HepG2 (cell line): Measurements from ENCODE around the gene TMEM11. TPM values are rescaled to one million over a fixed set of nuclear protein-coding genes. Genes with fewer than 3 reads are reported as not detected.
A peak's percentile ranks its signal among the peaks of the same experiment; 100 is the strongest.

ENCODE experiments used
- ARID4A ChIP-seq: sonication (generic); formaldehyde crosslinking; IDR thresholded peaks from 2 replicates; pipeline ENCODE4 v1.5.0; 2020; ENCODE audit warnings: mild to moderate bottlenecking, missing genetic modification reagents, borderline replicate concordance
- HMGXB4 ChIP-seq, 2 experiments: sonication (generic) in 1 of 2; formaldehyde crosslinking in 1 of 2; IDR thresholded peaks; 2 replicates each; pipeline versions ENCODE4 v1.4.0 to v1.6.1; 2018 to 2020; ENCODE audit warnings: missing genetic modification reagents in 2 of 2, borderline replicate concordance in 1 of 2, low read depth in 1 of 2, mild to moderate bottlenecking in 1 of 2, missing biosample characterization in 1 of 2
- KAT8 ChIP-seq: IDR thresholded peaks from 2 replicates; pipeline ENCODE4 v1.6.1; 2016; ENCODE audit warnings: missing genetic modification reagents, missing compliant biosample characterization
- MXD4 ChIP-seq: IDR thresholded peaks from 2 replicates; pipeline ENCODE4 v1.6.1; 2016; ENCODE audit warnings: mild to moderate bottlenecking, missing biosample characterization, missing genetic modification reagents
- NR2F6 ChIP-seq, 2 experiments: IDR thresholded peaks; 2 replicates each; pipeline ENCODE4 v1.6.1; 2016; ENCODE audit warnings: antibody characterized with exemption in 1 of 2, mild to moderate bottlenecking in 1 of 2
- PAXIP1 ChIP-seq: sonication (generic); formaldehyde crosslinking; conservative IDR thresholded peaks from 2 replicates; pipeline ENCODE4 v1.4.0; 2020; ENCODE audit warnings: mild to moderate bottlenecking, missing genetic modification reagents, moderate library complexity
- POLR2AphosphoS2 ChIP-seq: IDR thresholded peaks from 2 replicates; pipeline ENCODE4 v1.6.1; 2011; ENCODE audit warnings: low read depth, low read length, improper control_type of control experiment
- RERE ChIP-seq: IDR thresholded peaks from 2 replicates; pipeline ENCODE4 v1.6.1; 2016; ENCODE audit warnings: low read depth, missing genetic modification reagents, missing compliant biosample characterization
- ZNF180 ChIP-seq: sonication (generic); formaldehyde crosslinking; IDR thresholded peaks from 2 replicates; pipeline ENCODE4 v1.4.0; 2020; ENCODE audit warnings: low read depth, missing genetic modification reagents, borderline replicate concordance
- ZNF460 ChIP-seq: sonication (generic); formaldehyde crosslinking; IDR thresholded peaks from 2 replicates; pipeline ENCODE4 v1.5.1; 2020; ENCODE audit warnings: missing genetic modification reagents, mild to moderate bottlenecking, borderline replicate concordance
- ZNF605 ChIP-seq: sonication (generic); formaldehyde crosslinking; IDR thresholded peaks from 2 replicates; pipeline ENCODE4 v1.8.0; 2022; ENCODE audit warnings: mild to moderate bottlenecking, missing genetic modification reagents
- polyA plus RNA-seq, 8 experiments: library from polyadenylated mRNA; depleted of rRNA in 3 of 8; stranded (reverse) in 7 of 8; unstranded in 1 of 8; fragments of >200 nt; fragmentation: Illumina TruSeq in 4 of 8; extraction: Trizol in 4 of 8; gene quantifications; 2 replicates each; pipeline versions ENCODE4 v1.2.1 to v1.2.3, GENCODE V29; 2011 to 2016; ENCODE audit warnings: low read depth in 4 of 8, missing spikeins in 1 of 8, mixed read lengths in 1 of 8; ENCODE audit not compliant: insufficient read depth in 1 of 8
- total RNA-seq, 5 experiments: library from RNA; depleted of rRNA; stranded (reverse); fragments of >200 nt; fragmentation: Illumina TruSeq; extraction: Trizol; gene quantifications; 2 replicates each; pipeline ENCODE4 v1.2.3, GENCODE V29; 2016; ENCODE audit warnings: low read depth in 1 of 5

The TMEM11 gene
- total and polyA plus RNA-seq, 2 of the 13 experiments (the other 11 are each of a cell fraction or from before 2014, with no cell fraction given) = 18.7 to 35.0 TPM

GRCh38 chr17:21214015-21214776, at the start of gene TMEM11 (continued):
- TF ChIP-seq RERE (CRISPR knock-in tag) = no peak
- peak; percentile 20; the same call in 1 of the 2 replicates for TF ChIP-seq ZNF180 (CRISPR knock-in tag)
- TF ChIP-seq ZNF605 (CRISPR knock-in tag) = peak; percentile 81
- no peak for TF ChIP-seq PAXIP1 (CRISPR knock-in tag)
- TF ChIP-seq ARID4A (CRISPR knock-in tag) = peak; percentile 85
- TF ChIP-seq KAT8 (CRISPR knock-in tag) = peak; percentile 86
- peak; percentile 4; the same call in 1 of the 2 replicates for TF ChIP-seq MXD4
- no peak for TF ChIP-seq POLR2AphosphoS2
- TF ChIP-seq NR2F6 (IDR thresholded peaks at IDR 0.05) = no peak
- TF ChIP-seq NR2F6 (CRISPR knock-in tag; IDR thresholded peaks at IDR 0.05) = peak; percentile 78
- TF ChIP-seq ZNF460 = no peak
- peak in 1 of 2 experiments; percentile 38; a peak in 2 of 4 replicates for TF ChIP-seq HMGXB4 (CRISPR knock-in tag; IDR thresholded peaks at IDR 0.05; ENCODE audit: borderline replicate concordance in 1 of 2, low read depth in 1 of 2)
